ENCODE data around the gene ARID2. TPM values are rescaled to one million over a fixed set of nuclear protein-coding genes. Genes with fewer than 3 reads are reported as not detected.

The ARID2 gene
- total RNA-seq, 1 donor from 2014 or later = 30.2 TPM

DNA sequence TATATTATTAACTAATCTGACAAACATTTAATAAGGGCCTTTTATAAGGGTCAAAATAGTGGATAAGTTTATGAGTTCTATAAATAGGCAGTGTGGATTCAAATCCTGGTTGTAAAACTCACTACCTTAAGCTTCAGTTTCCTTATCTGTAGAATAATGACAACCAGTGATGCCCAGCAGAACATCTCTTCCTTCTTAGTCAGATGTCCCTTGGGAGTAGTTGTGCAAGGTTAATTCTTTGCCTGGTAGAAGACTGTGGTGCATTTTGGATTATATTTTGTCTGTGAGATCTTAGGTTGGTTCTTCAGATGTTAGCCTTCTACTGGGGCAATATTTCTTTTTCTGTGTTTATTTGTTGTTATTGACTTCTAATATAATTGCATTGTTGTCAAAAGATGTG lies 59.5 kb downstream of the ARID2 start:
- no peak for ATAC-seq
- Histone ChIP-seq H3K27me3 (no peaks in the 10 kb centered on the region), H3K4me1 (no peaks in the 10 kb centered on the region), H3K4me3 (no peak overlapping the region), H3K9me3 (no peaks in the 10 kb centered on the region), H3K36me3 (no peaks in the 10 kb centered on the region), H3K27ac (no peak overlapping the region)
- no peak for DNase-seq
- intact Hi-C loops (cut with DNase I) = no loop called here
- TF ChIP-seq, protein P1, sequence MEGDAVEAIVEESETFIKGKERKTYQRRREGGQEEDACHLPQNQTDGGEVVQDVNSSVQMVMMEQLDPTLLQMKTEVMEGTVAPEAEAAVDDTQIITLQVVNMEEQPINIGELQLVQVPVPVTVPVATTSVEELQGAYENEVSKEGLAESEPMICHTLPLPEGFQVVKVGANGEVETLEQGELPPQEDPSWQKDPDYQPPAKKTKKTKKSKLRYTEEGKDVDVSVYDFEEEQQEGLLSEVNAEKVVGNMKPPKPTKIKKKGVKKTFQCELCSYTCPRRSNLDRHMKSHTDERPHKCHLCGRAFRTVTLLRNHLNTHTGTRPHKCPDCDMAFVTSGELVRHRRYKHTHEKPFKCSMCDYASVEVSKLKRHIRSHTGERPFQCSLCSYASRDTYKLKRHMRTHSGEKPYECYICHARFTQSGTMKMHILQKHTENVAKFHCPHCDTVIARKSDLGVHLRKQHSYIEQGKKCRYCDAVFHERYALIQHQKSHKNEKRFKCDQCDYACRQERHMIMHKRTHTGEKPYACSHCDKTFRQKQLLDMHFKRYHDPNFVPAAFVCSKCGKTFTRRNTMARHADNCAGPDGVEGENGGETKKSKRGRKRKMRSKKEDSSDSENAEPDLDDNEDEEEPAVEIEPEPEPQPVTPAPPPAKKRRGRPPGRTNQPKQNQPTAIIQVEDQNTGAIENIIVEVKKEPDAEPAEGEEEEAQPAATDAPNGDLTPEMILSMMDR (IDR thresholded peaks at IDR 0.05) = no peak

- H3K36me3 ChIP-seq = no peaks in the 10 kb centered on the region
- DNase-seq (no peak), ATAC-seq (no peak)
- intact Hi-C loops (cut with DNase I) = no loop called here
- no peaks in the 10 kb centered on the region for H3K27me3 ChIP-seq
- no peak overlapping the region for H3K27ac ChIP-seq
- TF ChIP-seq, protein P1 (IDR thresholded peaks at IDR 0.05) = no peak
- H3K4me1 ChIP-seq = no peaks in the 10 kb centered on the region
- H3K9me3 ChIP-seq = no peaks in the 10 kb centered on the region
- H3K4me3 ChIP-seq = no peak overlapping the region
Observed at GRCh38 chr12:45794422-45794821, 64.9 kb downstream of the ARID2 start.

GRCh38 chr12:45801625-45802024 lies 72.1 kb downstream of the ARID2 start:
- Histone ChIP-seq H3K4me1 (peaks cover 4% of the 10 kb centered on the region), H3K4me3 (no peak overlapping the region), H3K27ac (no peak overlapping the region), H3K27me3 (no peaks in the 10 kb centered on the region), H3K9me3 (no peaks in the 10 kb centered on the region), H3K36me3 (no peaks in the 10 kb centered on the region)
- TF ChIP-seq, protein P1 (IDR thresholded peaks at IDR 0.05) = no peak
- intact Hi-C loops (cut with DNase I) = no loop called here
- DNase-seq (no peak), ATAC-seq (no peak)

DNA sequence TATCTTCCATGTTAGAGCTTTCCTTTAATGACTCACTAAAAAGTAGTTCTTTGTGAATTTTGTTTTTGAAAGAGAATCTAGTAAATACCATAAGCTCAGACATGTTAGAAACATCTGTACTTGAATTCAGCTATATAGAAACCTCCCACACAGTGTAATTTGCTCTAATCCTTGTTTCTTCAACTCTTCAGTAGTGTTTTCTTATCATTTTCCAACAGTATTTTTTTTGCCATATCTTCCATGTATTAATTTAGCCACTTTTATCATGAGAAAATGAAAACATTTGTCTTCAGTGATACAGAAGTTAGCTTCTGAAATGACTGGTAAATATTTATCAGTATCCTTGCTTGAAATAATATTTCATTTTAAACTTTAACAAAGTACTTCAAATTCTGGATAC lies 73.6 kb downstream of the ARID2 start:
- TF ChIP-seq, protein P1 (IDR thresholded peaks at IDR 0.05) = no peak
- Histone ChIP-seq H3K4me3 (no peak overlapping the region), H3K27ac (no peak overlapping the region), H3K36me3 (no peaks in the 10 kb centered on the region), H3K4me1 (peaks cover 4% of the 10 kb centered on the region), H3K9me3 (no peaks in the 10 kb centered on the region), H3K27me3 (no peaks in the 10 kb centered on the region)
- ATAC-seq = no peak
- intact Hi-C loops (cut with DNase I) = no loop called here
- no peak for DNase-seq

DNA sequence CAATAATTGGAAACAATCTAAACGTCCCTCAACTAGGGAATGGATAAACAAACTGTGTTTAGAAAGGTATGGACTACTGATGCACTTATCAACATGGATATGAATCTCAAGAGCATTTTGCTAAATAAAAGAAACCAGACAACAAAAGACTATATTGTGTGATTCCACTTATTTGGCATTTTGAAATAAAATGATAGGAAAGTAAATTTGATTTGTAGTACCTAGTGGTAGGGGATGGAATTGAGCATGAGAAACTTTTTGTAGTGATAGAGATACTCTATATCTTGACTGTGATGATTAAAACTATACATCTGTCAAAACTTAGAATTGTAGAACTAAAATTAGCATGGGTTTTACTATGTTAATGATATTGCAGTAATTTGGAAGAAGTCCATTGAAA lies 87.1 kb downstream of the ARID2 start:
- intact Hi-C loops (cut with DNase I) = no loop called here
- no peaks in the 10 kb centered on the region for H3K9me3 ChIP-seq
- ATAC-seq = no peak
- H3K27me3 ChIP-seq = no peaks in the 10 kb centered on the region
- H3K27ac ChIP-seq = no peak overlapping the region
- no peak for DNase-seq
- H3K4me3 ChIP-seq = no peak overlapping the region
- peaks cover 12% of the 10 kb centered on the region for H3K36me3 ChIP-seq
- TF ChIP-seq, protein P1 (IDR thresholded peaks at IDR 0.05) = no peak
- no peaks in the 10 kb centered on the region for H3K4me1 ChIP-seq

- Histone ChIP-seq H3K9me3 (no peaks in the 10 kb centered on the region), H3K27ac (no peak overlapping the region), H3K4me3 (no peak overlapping the region), H3K4me1 (no peaks in the 10 kb centered on the region), H3K27me3 (no peaks in the 10 kb centered on the region), H3K36me3 (peaks cover 9% of the 10 kb centered on the region)
- no peak for ATAC-seq
- intact Hi-C loops (cut with DNase I) = no loop called here
- TF ChIP-seq, protein P1 (IDR thresholded peaks at IDR 0.05) = no peak
- no peak for DNase-seq
Observed at GRCh38 chr12:45827974-45828373, 98.5 kb downstream of the ARID2 start.

Measured in upper lobe of right lung (tissue), 1 donor.